GM19035 (cell line): ENCODE results near the gene TAF4.

Experiments
- ATAC-seq: cut with Tn5 transposase; IDR thresholded peaks from one replicate; pipeline ENCODE4 v1.9.1; 2021; ENCODE audit not compliant: unreplicated experiment

TAF4 gene

GRCh38 chr20:61966492-61967244 is 99.0 kb downstream of the TAF4 start:
- no peak for ATAC-seq

- ATAC-seq, result no peak
Measured at GRCh38 chr20:61965606-61966491, 99.8 kb downstream of the TAF4 start.

GRCh38 chr20:61964675-61965605 is 100.7 kb downstream of the TAF4 start:
- ATAC-seq, result no peak

- no peak for ATAC-seq
Measured at GRCh38 chr20:61963885-61964674, 101.6 kb downstream of the TAF4 start.

- no peak for ATAC-seq
Measured at GRCh38 chr20:61963149-61963548, 102.5 kb downstream of the TAF4 start.

- no peak for ATAC-seq
Measured at GRCh38 chr20:61960836-61961235, 104.8 kb downstream of the TAF4 start.

- ATAC-seq, result no peak
Measured at GRCh38 chr20:61958773-61959700, 106.6 kb downstream of the TAF4 start.

GRCh38 chr20:61957961-61958715 is 107.5 kb downstream of the TAF4 start:
- ATAC-seq, result no peak

GRCh38 chr20:61956396-61957342 is 109.0 kb downstream of the TAF4 start:
- ATAC-seq, result no peak

GRCh38 chr20:61955668-61956395 is 109.8 kb downstream of the TAF4 start:
- no peak for ATAC-seq

- ATAC-seq, result no peak
Measured at GRCh38 chr20:61954276-61955021, 111.2 kb downstream of the TAF4 start.

GRCh38 chr20:61953037-61954021 is 112.4 kb downstream of the TAF4 start:
- no peak for ATAC-seq

GRCh38 chr20:61951695-61952533 is 113.8 kb downstream of the TAF4 start:
- ATAC-seq, result no peak

- ATAC-seq, result no peak
Measured at GRCh38 chr20:61950641-61951071, 115.0 kb downstream of the TAF4 start.
